Measurements from ENCODE around the gene MYO16.

The MYO16 gene

GRCh38 chr13:108629181-108629752 lies at the start of gene MYO16:
Gene MYO16 (plus strand): TSS chr13:108629611. CDS start chr13:108629845, 234 bp downstream.
- no peak for DNase-seq (ENCODE audit: low spot score)

- no peak for DNase-seq (ENCODE audit: low spot score)
Measured at GRCh38 chr13:108586826-108587225, 42.6 kb upstream of the MYO16 start.

GRCh38 chr13:108588516-108588915 lies 40.9 kb upstream of the MYO16 start:
- DNase-seq (ENCODE audit: low spot score), result no peak

- no peak for DNase-seq (ENCODE audit: low spot score)
Measured at GRCh38 chr13:108594153-108594552, 35.3 kb upstream of the MYO16 start.

GRCh38 chr13:108595436-108596274 lies 33.8 kb upstream of the MYO16 start:
- no peak for DNase-seq (ENCODE audit: low spot score)

GRCh38 chr13:108597943-108598342 lies 31.5 kb upstream of the MYO16 start:
- no peak for DNase-seq (ENCODE audit: low spot score)

GRCh38 chr13:108606424-108606823 lies 23.0 kb upstream of the MYO16 start:
- no peak for DNase-seq (ENCODE audit: low spot score)

GRCh38 chr13:108609353-108609752 lies 20.1 kb upstream of the MYO16 start:
- no peak for DNase-seq (ENCODE audit: low spot score)

GRCh38 chr13:108610507-108610906 lies 18.9 kb upstream of the MYO16 start:
- no peak for DNase-seq (ENCODE audit: low spot score)

- no peak for DNase-seq (ENCODE audit: low spot score)
Measured at GRCh38 chr13:108615241-108615640, 14.2 kb upstream of the MYO16 start.

GRCh38 chr13:108618233-108618632 lies 11.2 kb upstream of the MYO16 start:
- no peak for DNase-seq (ENCODE audit: low spot score)

GRCh38 chr13:108621462-108621861 lies 7.9 kb upstream of the MYO16 start:
- DNase-seq (ENCODE audit: low spot score), result no peak

GRCh38 chr13:108624108-108624507 lies 5.3 kb upstream of the MYO16 start:
- DNase-seq (ENCODE audit: low spot score), result no peak

- DNase-seq (ENCODE audit: low spot score), result no peak
Measured at GRCh38 chr13:108624979-108625378, 4.4 kb upstream of the MYO16 start.

GRCh38 chr13:108629988-108630387 lies 577 bp downstream of the MYO16 start:
- no peak for DNase-seq (ENCODE audit: low spot score)

GRCh38 chr13:108632649-108633167 lies 3.3 kb downstream of the MYO16 start:
- no peak for DNase-seq (ENCODE audit: low spot score)

GRCh38 chr13:108638901-108639300 lies 9.5 kb downstream of the MYO16 start:
- no peak for DNase-seq (ENCODE audit: low spot score)

GRCh38 chr13:108643646-108644353 lies 14.4 kb downstream of the MYO16 start:
- no peak for DNase-seq (ENCODE audit: low spot score)

- DNase-seq (ENCODE audit: low spot score), result no peak
Measured at GRCh38 chr13:108645376-108645775, 16.0 kb downstream of the MYO16 start.

- no peak for DNase-seq (ENCODE audit: low spot score)
Measured at GRCh38 chr13:108650271-108650670, 20.9 kb downstream of the MYO16 start.

GRCh38 chr13:108656742-108657141 lies 27.3 kb downstream of the MYO16 start:
- no peak for DNase-seq (ENCODE audit: low spot score)

- no peak for DNase-seq (ENCODE audit: low spot score)
Measured at GRCh38 chr13:108657519-108657918, 28.1 kb downstream of the MYO16 start.

- DNase-seq (ENCODE audit: low spot score), result no peak
Measured at GRCh38 chr13:108662528-108662927, 33.1 kb downstream of the MYO16 start.

Data from CD4-positive, alpha-beta T cell treated with Interleukin-6 at 100 ng/mL for 8 hours (primary cell).